Esophagus mucosa (tissue), 1 donor: ENCODE results near the gene SFXN3. TPM values are rescaled to one million over a fixed set of nuclear protein-coding genes. Genes with fewer than 3 reads are reported as not detected.

Source experiments
- ATAC-seq: fragments of 200-7000 bp; cut with Tn5 transposase; one replicate; pipeline ENCODE4 v1.9.1; 2020
- total RNA-seq: library from RNA; stranded (reverse); gene quantifications from one replicate; pipeline ENCODE4 v1.2.4, GENCODE V29; 2023
- donor health status: DM: yes; HTN: yes; CAD: no.

SFXN3 gene
- total RNA-seq, 1 donor from 2014 or later, result 4.9 TPM

- ATAC-seq, result no peak
These were observed 5.7 kb downstream of the SFXN3 start for GRCh38 chr10:101036726-101037125.

- ATAC-seq, result no peak
These were observed 7.5 kb downstream of the SFXN3 start for GRCh38 chr10:101038484-101038883.

GRCh38 chr10:101040061-101040460, 9.0 kb downstream of the SFXN3 start:
- no peak for ATAC-seq

GRCh38 chr10:101040851-101041250, 9.8 kb downstream of the SFXN3 start:
- no peak for ATAC-seq

- ATAC-seq, result peak; percentile 75
These were observed 10.3 kb downstream of the SFXN3 start for GRCh38 chr10:101041252-101041761.

- no peak for ATAC-seq
These were observed 11.1 kb downstream of the SFXN3 start for GRCh38 chr10:101042118-101042517.

GRCh38 chr10:101042667-101043362, 11.8 kb downstream of the SFXN3 start:
- peak; percentile 91 for ATAC-seq

GRCh38 chr10:101043363-101043707, 12.3 kb downstream of the SFXN3 start:
- no peak for ATAC-seq

- ATAC-seq, result no peak
These were observed 13.1 kb downstream of the SFXN3 start for GRCh38 chr10:101044117-101044516.

- no peak for ATAC-seq
These were observed 15.6 kb downstream of the SFXN3 start for GRCh38 chr10:101046332-101047238.

GRCh38 chr10:101047268-101047667, 16.2 kb downstream of the SFXN3 start:
- ATAC-seq, result no peak

- peak; percentile 61 for ATAC-seq
These were observed 17.2 kb downstream of the SFXN3 start for GRCh38 chr10:101047961-101048892.

GRCh38 chr10:101050208-101051069, 19.4 kb downstream of the SFXN3 start:
- ATAC-seq, result peak; percentile 60

- peak; percentile 65 for ATAC-seq
These were observed 21.3 kb downstream of the SFXN3 start for GRCh38 chr10:101052285-101052684.

GRCh38 chr10:101053516-101053915, 22.5 kb downstream of the SFXN3 start:
- no peak for ATAC-seq

- ATAC-seq, result no peak
These were observed 23.3 kb downstream of the SFXN3 start for GRCh38 chr10:101054351-101054750.

GRCh38 chr10:101054876-101055275, 23.8 kb downstream of the SFXN3 start:
- ATAC-seq, result no peak

- ATAC-seq, result no peak
These were observed 24.4 kb downstream of the SFXN3 start for GRCh38 chr10:101055411-101055810.

GRCh38 chr10:101056365-101057151, 25.5 kb downstream of the SFXN3 start:
- ATAC-seq, result no peak
